H1 (cell line): ENCODE data around the gene ZBP1. TPM values are rescaled to one million over a fixed set of nuclear protein-coding genes. Genes with fewer than 3 reads are reported as not detected.

ENCODE experiments used
- CTCF ChIA-PET: fragments of 300-600 bp; sonication (Branson Sonifier 250); formaldehyde crosslinking; loops from one replicate; lab custom pipeline; 2021; ENCODE audit not compliant: partially characterized antibody; lab: Charles Lee
- POLR2A ChIA-PET: fragments of 300-600 bp; sonication (Branson Sonifier 250); formaldehyde crosslinking; loops from one replicate; lab custom pipeline; 2021; ENCODE audit warnings: inconsistent platforms; ENCODE audit not compliant: partially characterized antibody; lab: Charles Lee
- DNase-seq, 2 experiments: peaks; one replicate each; pipeline versions ENCODE4 v3.0.0 to v3.0.0-alpha.2; 2010 to 2022; ENCODE audit warnings: low spot score in 2 of 2, low read depth in 1 of 2, mixed read lengths in 1 of 2
- FAIRE-seq: peaks from 2 replicates; lab custom pipeline; 2011; peaks lifted over from hg19 to GRCh38; lab: Jason Lieb, UNC
- H2AFZ ChIP-seq: 2 replicates; pipeline ENCODE4 v1.8.1; 2012; ENCODE audit warnings: low read length, inconsistent platforms
- H2AK5ac ChIP-seq: 2 replicates; pipeline ENCODE4 v1.6.1; 2013; ENCODE audit warnings: low read depth, low read length
- H2BK120ac ChIP-seq: replicated peaks from 2 replicates; pipeline ENCODE3; 2013; ENCODE audit warnings: low read depth, low read length, inconsistent platforms
- H2BK12ac ChIP-seq: 2 replicates; pipeline ENCODE4 v1.6.1; 2013; ENCODE audit warnings: low read depth, low read length
- H2BK15ac ChIP-seq: 2 replicates; pipeline ENCODE4 v1.6.1; 2013; ENCODE audit warnings: low read length
- H2BK20ac ChIP-seq: 2 replicates; pipeline ENCODE4 v1.6.1; 2013; ENCODE audit warnings: low read length
- H2BK5ac ChIP-seq: 2 replicates; pipeline ENCODE4 v1.6.1; 2013; ENCODE audit warnings: low read depth, low read length
- H3K14ac ChIP-seq: 2 replicates; pipeline ENCODE4 v1.6.1; 2013; ENCODE audit warnings: inconsistent platforms; ENCODE audit not compliant: insufficient read length
- H3K18ac ChIP-seq: 2 replicates; pipeline ENCODE4 v1.6.1; 2013; ENCODE audit warnings: low read length; ENCODE audit errors: extremely low read depth
- H3K23ac ChIP-seq: 2 replicates; pipeline ENCODE4 v1.6.1; 2013; ENCODE audit warnings: inconsistent platforms; ENCODE audit not compliant: insufficient read length
- H3K23me2 ChIP-seq: 2 replicates; pipeline ENCODE4 v1.6.1; 2013; ENCODE audit warnings: low read depth, low read length
- H3K27ac ChIP-seq: 2 replicates; pipeline ENCODE4 v1.6.1; 2011; ENCODE audit warnings: low read depth, low read length, inconsistent platforms
- H3K27me3 ChIP-seq, 4 experiments: replicated peaks in 1 of 4; 1 replicate in 1 of 4; 2 replicates in 3 of 4; pipeline versions ENCODE4 v1.6.1 to v1.8.1; 2011 to 2013; ENCODE audit warnings: low read length in 3 of 4, mild to moderate bottlenecking in 3 of 4, inconsistent platforms in 2 of 4, mixed read lengths in 2 of 4, moderate library complexity in 1 of 4; ENCODE audit not compliant: control insufficient read depth in 3 of 4, insufficient read depth in 3 of 4; ENCODE audit errors: extremely low read depth in 1 of 4
- H3K36me3 ChIP-seq, 4 experiments: 2 replicates each; pipeline versions ENCODE4 v1.6.1 to v1.8.1; 2011 to 2013; ENCODE audit warnings: mild to moderate bottlenecking in 4 of 4, low read length in 3 of 4, moderate library complexity in 2 of 4, control low read depth in 1 of 4, inconsistent platforms in 1 of 4; ENCODE audit not compliant: insufficient read depth in 4 of 4, control insufficient read depth in 2 of 4
- H3K4ac ChIP-seq: replicated peaks from 2 replicates; pipeline ENCODE3; 2013; ENCODE audit warnings: low read length, low read depth, mixed read lengths, inconsistent platforms; ENCODE audit not compliant: insufficient read length
- H3K4me1 ChIP-seq, 4 experiments: replicated peaks in 1 of 4; 1 replicate in 1 of 4; 2 replicates in 3 of 4; pipeline versions ENCODE4 v1.6.1 to v1.8.1; 2011 to 2013; ENCODE audit warnings: low read length in 3 of 4, inconsistent platforms in 2 of 4, mixed read lengths in 1 of 4; ENCODE audit not compliant: insufficient read depth in 4 of 4, control insufficient read depth in 3 of 4
- H3K4me2 ChIP-seq, 2 experiments: 2 replicates each; pipeline versions ENCODE4 v1.6.1 to v1.8.1; 2011 to 2013; ENCODE audit warnings: low read depth in 2 of 2, low read length in 2 of 2, control low read depth in 1 of 2, inconsistent platforms in 1 of 2, mild to moderate bottlenecking in 1 of 2; ENCODE audit not compliant: insufficient read depth in 1 of 2
- H3K4me3 ChIP-seq, 4 experiments: fragments of 200-600, 300-600 bp in 1 of 4; sonication (generic), shearing (Covaris generic), sonication (Bioruptor Twin) in 1 of 4; 2 replicates each; pipeline versions ENCODE4 v1.5.1 to v1.8.1; 2011 to 2016; ENCODE audit warnings: low read length in 4 of 4, low read depth in 3 of 4, control low read depth in 2 of 4, inconsistent platforms in 2 of 4, mild to moderate bottlenecking in 2 of 4, mixed read lengths in 1 of 4, moderate library complexity in 1 of 4; ENCODE audit not compliant: insufficient read depth in 2 of 4; ENCODE audit errors: extremely low read depth in 1 of 4
- H3K56ac ChIP-seq: replicated peaks from 2 replicates; pipeline ENCODE3; 2013; ENCODE audit warnings: low read depth, mild to moderate bottlenecking, mixed read lengths, low read length, inconsistent platforms; ENCODE audit not compliant: insufficient read length
- H3K79me1 ChIP-seq: 2 replicates; pipeline ENCODE4 v1.6.1; 2013; ENCODE audit warnings: low read depth, low read length, control low read depth
- H3K79me2 ChIP-seq, 2 experiments: 2 replicates each; pipeline versions ENCODE4 v1.6.1 to v1.8.1; 2012 to 2013; ENCODE audit warnings: low read length in 2 of 2, mild to moderate bottlenecking in 2 of 2, inconsistent platforms in 1 of 2; ENCODE audit not compliant: insufficient read depth in 2 of 2, control insufficient read depth in 1 of 2
- H3K9ac ChIP-seq, 4 experiments: replicated peaks in 1 of 4; 1 replicate in 1 of 4; 2 replicates in 3 of 4; pipeline versions ENCODE4 v1.6.1 to v1.8.1; 2011 to 2013; ENCODE audit warnings: low read depth in 3 of 4, low read length in 3 of 4, control low read depth in 2 of 4, mild to moderate bottlenecking in 2 of 4, moderate library complexity in 2 of 4, inconsistent platforms in 1 of 4; ENCODE audit errors: extremely low read depth in 1 of 4
- H3K9me3 ChIP-seq, 2 experiments: 2 replicates each; pipeline versions ENCODE4 v1.6.1 to v1.8.1; 2012 to 2013; ENCODE audit warnings: mild to moderate bottlenecking in 2 of 2, moderate library complexity in 2 of 2, control low read depth in 1 of 2, inconsistent platforms in 1 of 2, low read depth in 1 of 2, low read length in 1 of 2, mixed read lengths in 1 of 2; ENCODE audit not compliant: insufficient read depth in 2 of 2
- H4K20me1 ChIP-seq, 2 experiments: replicated peaks in 1 of 2; 2 replicates each; pipeline versions ENCODE3 to v1.8.1; 2011 to 2013; ENCODE audit warnings: inconsistent platforms in 2 of 2, low read length in 2 of 2, mild to moderate bottlenecking in 1 of 2; ENCODE audit not compliant: insufficient read depth in 2 of 2, control insufficient read depth in 1 of 2
- H4K5ac ChIP-seq: 2 replicates; pipeline ENCODE4 v1.6.1; 2013; ENCODE audit warnings: low read length, low read depth, mixed read lengths, inconsistent platforms; ENCODE audit not compliant: insufficient read length
- H4K8ac ChIP-seq: 2 replicates; pipeline ENCODE4 v1.8.0; 2013; ENCODE audit warnings: mild to moderate bottlenecking, moderate library complexity, low read length, inconsistent platforms; ENCODE audit not compliant: insufficient read depth; ENCODE audit errors: extremely low read depth
- H4K91ac ChIP-seq: replicated peaks from 2 replicates; pipeline ENCODE3; 2013; ENCODE audit warnings: low read length, mixed read lengths, inconsistent platforms; ENCODE audit not compliant: insufficient read length
- BCL11A ChIP-seq, 2 experiments: IDR thresholded peaks; one replicate each; pipeline ENCODE4 v1.6.1; 2011; ENCODE audit warnings: low read depth in 2 of 2, low read length in 2 of 2, mild to moderate bottlenecking in 2 of 2
- MAFK ChIP-seq: IDR thresholded peaks from 2 replicates; pipeline ENCODE4 v1.6.1; 2012; ENCODE audit warnings: low read depth, mild to moderate bottlenecking, improper control_type of control experiment, low read length
- RNF2 ChIP-seq: fragments of 200-900, 300-1000 bp; sonication (generic); IDR thresholded peaks from 2 replicates; pipeline ENCODE4 v1.7.1; 2016; ENCODE audit warnings: borderline replicate concordance, low read depth, mild to moderate bottlenecking, antibody characterized with exemption, low read length; ENCODE audit not compliant: poor library complexity, severe bottlenecking; ENCODE audit errors: missing control alignments
- SIN3A ChIP-seq, 2 experiments: IDR thresholded peaks in 1 of 2; conservative IDR thresholded peaks in 1 of 2; 2 replicates each; pipeline ENCODE4 v1.6.1; 2011 to 2012; ENCODE audit warnings: low read length in 2 of 2, improper control_type of control experiment in 1 of 2, low read depth in 1 of 2, mild to moderate bottlenecking in 1 of 2
- SUZ12 ChIP-seq: fragments of 200-600 bp; sonication (generic); IDR thresholded peaks from 2 replicates; pipeline ENCODE4 v1.6.1; 2012; ENCODE audit warnings: mild to moderate bottlenecking, inconsistent platforms, low read length, moderate library complexity, mixed read lengths
- TBP ChIP-seq: IDR thresholded peaks from 2 replicates; pipeline ENCODE4 v1.6.1; 2011; ENCODE audit warnings: low read depth, low read length, improper control_type of control experiment
- WGBS, 2 experiments: shearing (Covaris generic) in 1 of 2; methylation state at CpG; one replicate each; pipeline versions ENCODE4 v1.1.6 to v1.1.7; 2013 to 2015; ENCODE audit warnings: low lambda C conversion rate in 2 of 2, mixed read lengths in 2 of 2, inconsistent platforms in 1 of 2, low coverage in 1 of 2, missing lambda C conversion rate in 1 of 2; ENCODE audit not compliant: insufficient replicate concordance in 2 of 2, insufficient coverage in 1 of 2, insufficient read length in 1 of 2; ENCODE audit errors: extremely low coverage in 1 of 2, missing lambda C conversion rate in 1 of 2; 5-methylcytosine and 5-hydroxymethylcytosine counted together
- polyA plus RNA-seq, 7 experiments: library from polyadenylated mRNA; depleted of rRNA in 3 of 7; stranded (reverse) in 5 of 7; unstranded in 2 of 7; fragments of >200 nt in 5 of 7; fragments of 200-250 nt in 2 of 7; gene quantifications; 1 replicate in 5 of 7; 2 replicates in 1 of 7; 4 replicates in 1 of 7; pipeline versions ENCODE4 v1.2.1 to v1.2.3, GENCODE V29; 2011 to 2013; ENCODE audit warnings: missing spikeins in 2 of 7, mixed read lengths in 2 of 7
- total RNA-seq: library from RNA; stranded (reverse); fragmentation: NEBNext Ultra II Directional; extraction: Animal tissue kit (Norgen Biotek cat#: 25700); gene quantifications from 2 replicates; pipeline ENCODE4 v1.2.1, GENCODE V29; 2021
- TF ChIP-seq, protein P1 (sequence below): IDR thresholded peaks from 2 replicates; pipeline ENCODE4 v1.6.1; 2012; ENCODE audit warnings: low read length, inconsistent platforms
- TF ChIP-seq, protein P2 (sequence below): IDR thresholded peaks from 2 replicates; pipeline ENCODE4 v1.6.1; 2012; ENCODE audit warnings: inconsistent platforms

The ZBP1 gene
- total and polyA plus RNA-seq, 2 of the 8 experiments (the other 6 are each of a cell fraction or from before 2014, with no cell fraction given), result not detected

DNA sequence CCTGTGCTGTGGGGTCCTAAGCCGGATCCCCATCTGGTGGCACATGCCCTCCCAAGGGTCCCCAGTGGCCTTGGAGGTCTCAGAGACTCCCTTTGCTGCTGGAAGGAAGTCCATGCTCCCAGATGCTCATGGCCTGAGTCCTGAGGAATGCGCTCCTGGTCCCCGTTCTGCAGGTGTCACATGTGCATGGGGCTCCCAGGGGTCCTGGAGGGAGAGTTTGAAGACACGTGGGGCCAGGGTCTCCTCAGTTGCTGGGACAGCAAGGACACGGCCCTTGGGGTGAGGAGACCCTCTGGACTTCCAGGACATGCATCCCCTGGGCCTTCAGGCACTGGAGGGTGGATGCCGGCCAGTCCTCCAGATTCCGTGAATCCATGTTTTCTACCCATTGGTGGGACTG is 11.7 kb downstream of the ZBP1 start:
- Histone ChIP-seq H3K23me2 (no peaks in the 10 kb centered on the region), H2BK120ac (no peak overlapping the region), H3K14ac (no peak overlapping the region), H3K36me3 (no peaks in the 10 kb centered on the region), H4K20me1 (no peaks in the 10 kb centered on the region), H3K9ac (no peak overlapping the region), H2AK5ac (no peak overlapping the region), H3K4ac (no peak overlapping the region), H3K23ac (no peak overlapping the region), H3K27ac (no peak overlapping the region), H4K5ac (no peak overlapping the region), H3K4me1 (peaks cover 0 to 1% (median 0%) of the 10 kb centered on the region in 4 experiments; a peak in 1 of 7 replicates), H3K56ac (no peak overlapping the region), H2BK12ac (no peak overlapping the region), H4K8ac (no peak overlapping the region), H3K4me2 (no peak overlapping the region), H3K79me2 (no peaks in the 10 kb centered on the region), H3K4me3 (no peak overlapping the region), H2BK15ac (no peak overlapping the region), H3K27me3 (no peaks in the 10 kb centered on the region), H3K9me3 (no peaks in the 10 kb centered on the region), H2BK20ac (no peak overlapping the region), H2AFZ (no peak overlapping the region), H2BK5ac (no peak overlapping the region), H4K91ac (no peak overlapping the region), H3K18ac (no peak overlapping the region), H3K79me1 (no peaks in the 10 kb centered on the region)
- 92% methylated on average over 7 of the region's 7 CpGs; no CpG with 5 or more reads in 1 of the 2 experiments for WGBS, 2 experiments
- CTCF ChIA-PET, result interaction anchor here (0.9 to 2.1 kb wide), 3 partner anchors 11 to 19 kb away, joined by 3 to 9 read pairs (median 5); partner anchors contain the start of gene ZBP1
- DNase-seq (no peak), FAIRE-seq (no peak)
- TF ChIP-seq TBP (no peak), RNF2 (no peak), MAFK (no peak), SUZ12 (no peak), BCL11A (IDR thresholded peaks at IDR 0.05; ENCODE audit: low read depth in 2 of 2, low read length in 2 of 2) (no peak), SIN3A (conservative IDR thresholded peaks at IDR 0.05 in 1 of 2, IDR thresholded peaks at IDR 0.05 in 1 of 2; ENCODE audit: low read depth in 1 of 2, low read length in 2 of 2) (no peak)
- TF ChIP-seq, protein P1, sequence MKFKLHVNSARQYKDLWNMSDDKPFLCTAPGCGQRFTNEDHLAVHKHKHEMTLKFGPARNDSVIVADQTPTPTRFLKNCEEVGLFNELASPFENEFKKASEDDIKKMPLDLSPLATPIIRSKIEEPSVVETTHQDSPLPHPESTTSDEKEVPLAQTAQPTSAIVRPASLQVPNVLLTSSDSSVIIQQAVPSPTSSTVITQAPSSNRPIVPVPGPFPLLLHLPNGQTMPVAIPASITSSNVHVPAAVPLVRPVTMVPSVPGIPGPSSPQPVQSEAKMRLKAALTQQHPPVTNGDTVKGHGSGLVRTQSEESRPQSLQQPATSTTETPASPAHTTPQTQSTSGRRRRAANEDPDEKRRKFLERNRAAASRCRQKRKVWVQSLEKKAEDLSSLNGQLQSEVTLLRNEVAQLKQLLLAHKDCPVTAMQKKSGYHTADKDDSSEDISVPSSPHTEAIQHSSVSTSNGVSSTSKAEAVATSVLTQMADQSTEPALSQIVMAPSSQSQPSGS, result no peak
- TF ChIP-seq, protein P2, sequence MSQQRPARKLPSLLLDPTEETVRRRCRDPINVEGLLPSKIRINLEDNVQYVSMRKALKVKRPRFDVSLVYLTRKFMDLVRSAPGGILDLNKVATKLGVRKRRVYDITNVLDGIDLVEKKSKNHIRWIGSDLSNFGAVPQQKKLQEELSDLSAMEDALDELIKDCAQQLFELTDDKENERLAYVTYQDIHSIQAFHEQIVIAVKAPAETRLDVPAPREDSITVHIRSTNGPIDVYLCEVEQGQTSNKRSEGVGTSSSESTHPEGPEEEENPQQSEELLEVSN, result no peak
- POLR2A ChIA-PET, result no interaction called here
